Measurements from ENCODE around the gene TFRC. TPM values are rescaled to one million over a fixed set of nuclear protein-coding genes. Genes with fewer than 3 reads are reported as not detected.
A peak's percentile ranks its signal among the peaks of the same experiment; 100 is the strongest.
"Not testable (repeated sequence)": the region's sequence is repeated elsewhere in the genome, so short reads cannot be mapped to it uniquely, and the experiment has no call there.

Gene TFRC
- total RNA-seq, 2 experiments from 2014 or later = 234 to 239 TPM

DNA sequence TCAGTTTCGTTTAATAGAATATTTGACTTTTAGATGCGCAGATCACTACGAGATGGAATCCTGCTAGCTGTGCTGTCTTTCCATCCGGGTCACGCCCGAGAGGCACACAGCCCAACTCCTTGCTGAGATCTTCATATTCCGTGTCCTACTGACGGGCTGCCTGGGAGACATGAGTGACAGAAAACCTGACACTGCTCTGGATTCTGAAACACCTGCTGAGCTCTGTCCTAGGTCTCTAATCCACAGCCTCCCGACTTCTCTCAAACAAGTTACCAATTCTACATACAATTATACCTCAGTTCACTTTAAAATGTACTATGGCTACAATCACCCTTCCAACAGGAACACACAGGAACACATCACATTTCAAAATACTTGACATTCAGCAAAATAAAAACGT is 27.2 kb downstream of the TFRC start:
- CTCF ChIA-PET = interaction anchor here (0.8 to 1.3 kb wide), 2 partner anchors 11 to 18 kb away, joined by 3 to 4 read pairs; no protein-coding TSS in a partner anchor
- Mint-ChIP-seq H3K27me3 (no peaks in the 10 kb centered on the region), H3K27ac (no peak overlapping the region), H3K4me3 (no peak overlapping the region), H3K9me3 (no peaks in the 10 kb centered on the region), H3K36me3 (ENCODE audit: low read depth) (peaks cover 65% of the 10 kb centered on the region), H3K4me1 (no peaks in the 10 kb centered on the region)
- POLR2A ChIA-PET = no interaction called here
- DNase-seq = no peak

DNA sequence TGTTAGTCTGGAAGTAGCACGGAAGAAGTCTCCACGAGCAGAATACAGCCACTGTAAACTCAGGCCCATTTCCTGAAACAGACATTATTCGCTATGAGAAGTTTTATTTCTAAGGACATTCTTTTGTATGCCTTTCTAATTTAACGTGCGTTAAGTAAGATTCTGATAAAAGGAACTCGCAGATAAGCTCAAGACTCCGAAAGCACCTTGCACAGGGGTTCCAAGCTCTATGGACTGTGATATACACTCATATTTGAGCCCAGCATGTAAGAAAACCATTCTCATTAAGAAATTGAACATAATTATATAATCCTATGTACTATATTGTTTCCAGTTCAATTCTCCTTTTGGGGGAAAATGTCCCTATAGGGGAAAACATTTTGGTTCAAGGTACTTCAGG is 28.4 kb downstream of the TFRC start:
- Mint-ChIP-seq H3K27me3 (no peaks in the 10 kb centered on the region), H3K27ac (peak overlapping the region; percentile 46), H3K4me3 (no peak overlapping the region), H3K9me3 (no peaks in the 10 kb centered on the region), H3K4me1 (no peaks in the 10 kb centered on the region), H3K36me3 (ENCODE audit: low read depth) (peaks cover 69% of the 10 kb centered on the region)
- CTCF ChIA-PET = interaction anchor here (1.4 kb wide), 1 partner anchor 15 kb away, joined by 3 read pairs; no protein-coding TSS in a partner anchor
- DNase-seq = no peak
- POLR2A ChIA-PET = no interaction called here

DNA sequence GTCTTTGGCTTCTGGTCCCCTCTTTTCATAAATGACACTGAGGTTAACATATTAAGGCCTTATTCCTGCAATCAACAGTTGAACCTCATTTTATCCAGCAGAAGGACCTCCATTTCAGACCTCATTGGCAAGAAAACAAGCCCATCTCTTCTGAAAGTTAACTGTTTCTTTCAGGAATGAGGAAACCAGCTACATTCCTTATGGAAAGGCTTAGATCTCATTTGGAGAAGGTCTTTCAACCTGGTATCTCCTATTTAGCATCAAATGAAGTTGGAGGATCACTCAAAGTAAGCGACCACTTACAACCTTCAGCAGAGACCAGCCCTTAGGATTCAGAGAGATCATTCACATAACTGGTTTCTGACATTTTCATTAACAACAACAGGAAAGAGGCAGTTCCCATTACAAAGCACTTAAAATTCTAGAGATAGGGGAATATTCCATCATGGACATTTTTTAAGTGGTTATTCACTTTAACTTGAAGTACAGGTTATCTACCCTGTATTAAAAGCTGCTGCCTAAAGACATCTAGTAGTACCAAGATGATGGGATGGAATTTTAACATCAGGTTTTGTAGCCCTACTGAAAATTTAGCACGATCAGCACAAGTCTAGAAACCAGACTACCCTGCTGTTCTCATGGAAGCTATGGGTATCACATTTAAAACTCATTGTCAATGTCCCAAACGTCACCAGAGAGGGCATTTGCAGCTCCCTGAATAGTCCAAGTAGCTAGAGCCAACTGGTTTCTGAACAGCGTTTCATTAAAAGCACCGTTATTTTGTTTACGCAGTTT is 30.4 kb downstream of the TFRC start:
- CTCF ChIA-PET = interaction anchor here (0.6 to 4.4 kb wide), 8 partner anchors 11 to 397 kb away, joined by 3 to 25 read pairs (median 3); no protein-coding TSS in a partner anchor
- POLR2A ChIA-PET = no interaction called here
- H3K27ac Mint-ChIP-seq = peak overlapping the region; percentile 1
- H3K4me1 Mint-ChIP-seq = no peaks in the 10 kb centered on the region
- H3K9me3 Mint-ChIP-seq = no peaks in the 10 kb centered on the region
- H3K4me3 Mint-ChIP-seq = no peak overlapping the region
- no peaks in the 10 kb centered on the region for H3K27me3 Mint-ChIP-seq
- peaks cover 60% of the 10 kb centered on the region for H3K36me3 Mint-ChIP-seq (ENCODE audit: low read depth)
- no peak for DNase-seq

DNA sequence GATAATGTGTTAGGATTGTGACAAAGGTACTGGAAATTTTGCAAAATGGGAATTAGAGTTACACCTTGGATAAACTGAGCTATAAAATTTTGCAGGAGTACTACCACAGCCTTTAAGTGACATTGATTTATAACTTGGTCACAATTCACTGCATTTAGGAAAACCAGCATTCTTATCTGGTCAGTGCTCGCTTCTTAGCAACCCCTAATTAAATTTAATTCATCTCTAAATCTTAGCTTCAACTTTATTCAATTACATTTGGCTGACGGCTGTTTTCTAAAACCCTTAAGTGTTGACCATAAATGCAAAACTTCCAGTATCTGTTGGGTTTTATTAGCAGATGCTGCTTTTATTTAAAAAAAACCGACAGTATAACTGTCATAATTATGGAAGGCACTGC is 31.3 kb downstream of the TFRC start:
- H3K4me3 Mint-ChIP-seq = no peak overlapping the region
- no peak for DNase-seq
- no peak overlapping the region for H3K27ac Mint-ChIP-seq
- ChIA-PET CTCF (interaction anchor here (0.6 to 4.4 kb wide), 8 partner anchors 12 to 398 kb away, joined by 3 to 25 read pairs (median 3); no protein-coding TSS in a partner anchor), POLR2A (no interaction called here)
- H3K27me3 Mint-ChIP-seq = no peaks in the 10 kb centered on the region
- peaks cover 57% of the 10 kb centered on the region for H3K36me3 Mint-ChIP-seq (ENCODE audit: low read depth)
- H3K4me1 Mint-ChIP-seq = no peaks in the 10 kb centered on the region
- no peaks in the 10 kb centered on the region for H3K9me3 Mint-ChIP-seq

DNA sequence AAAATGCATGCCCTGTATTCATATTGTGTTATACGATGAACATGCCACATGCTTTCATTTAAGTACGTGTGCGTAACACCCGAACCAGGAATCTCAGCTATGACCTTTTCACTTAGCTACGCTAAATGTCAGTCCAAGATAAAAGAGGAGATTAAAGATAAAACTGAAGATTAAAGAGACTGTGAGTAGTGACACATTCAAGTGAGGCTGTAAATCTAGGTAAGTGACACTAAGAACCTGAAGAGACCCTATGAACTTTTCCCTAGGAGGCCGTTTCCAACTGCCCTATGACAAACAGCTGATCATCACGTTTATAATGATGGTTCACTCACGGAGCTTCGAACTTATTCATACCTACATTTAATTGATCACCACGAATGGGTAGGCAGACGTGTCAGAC is 32.2 kb downstream of the TFRC start:
- no peak overlapping the region for H3K27ac Mint-ChIP-seq
- no peaks in the 10 kb centered on the region for H3K4me1 Mint-ChIP-seq
- no peak for DNase-seq
- peaks cover 47% of the 10 kb centered on the region for H3K36me3 Mint-ChIP-seq (ENCODE audit: low read depth)
- ChIA-PET CTCF (interaction anchor here (0.5 to 4.4 kb wide), 8 partner anchors 13 to 392 kb away, joined by 3 to 25 read pairs (median 3); no protein-coding TSS in a partner anchor), POLR2A (no interaction called here)
- H3K9me3 Mint-ChIP-seq = no peaks in the 10 kb centered on the region
- H3K27me3 Mint-ChIP-seq = no peaks in the 10 kb centered on the region
- no peak overlapping the region for H3K4me3 Mint-ChIP-seq

DNA sequence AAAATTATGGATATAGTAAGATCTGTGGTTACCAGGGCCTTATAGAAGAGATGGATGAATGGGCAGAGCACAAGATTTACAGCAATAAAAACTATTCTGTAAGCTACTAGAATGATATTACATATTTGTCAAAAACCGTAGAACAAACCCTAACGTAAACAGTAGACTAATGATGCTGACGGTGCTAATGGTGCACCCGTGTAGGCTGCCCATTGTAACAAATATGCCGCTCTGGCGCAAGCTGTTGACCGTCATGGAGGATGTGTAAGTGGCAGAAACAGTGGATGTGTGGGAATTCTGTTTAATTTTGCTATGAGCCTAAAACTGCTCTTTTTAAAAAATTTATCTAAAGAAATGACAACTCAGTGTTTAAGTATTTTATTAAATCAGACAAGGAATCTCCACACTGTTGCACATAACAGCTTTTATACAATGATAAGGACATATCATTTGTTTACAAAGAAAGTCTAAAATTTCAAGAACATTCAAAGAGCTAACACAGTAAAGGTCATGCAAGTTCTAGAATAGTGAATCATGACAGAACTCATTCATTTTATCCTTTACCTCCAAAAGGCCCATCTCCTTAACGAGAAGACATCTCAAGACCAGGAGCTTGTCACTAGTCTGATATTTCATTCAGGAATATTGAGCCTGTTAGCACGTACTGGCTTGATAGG is 32.8 kb downstream of the TFRC start:
- CTCF ChIA-PET = interaction anchor here (0.6 to 4.4 kb wide), 9 partner anchors 9 to 480 kb away, joined by 3 to 25 read pairs (median 3); no protein-coding TSS in a partner anchor
- POLR2A ChIA-PET = no interaction called here
- Mint-ChIP-seq H3K27ac (no peak overlapping the region), H3K27me3 (no peaks in the 10 kb centered on the region), H3K9me3 (no peaks in the 10 kb centered on the region), H3K4me1 (no peaks in the 10 kb centered on the region), H3K36me3 (ENCODE audit: low read depth) (peaks cover 45% of the 10 kb centered on the region), H3K4me3 (no peak overlapping the region)
- no peak for DNase-seq

DNA sequence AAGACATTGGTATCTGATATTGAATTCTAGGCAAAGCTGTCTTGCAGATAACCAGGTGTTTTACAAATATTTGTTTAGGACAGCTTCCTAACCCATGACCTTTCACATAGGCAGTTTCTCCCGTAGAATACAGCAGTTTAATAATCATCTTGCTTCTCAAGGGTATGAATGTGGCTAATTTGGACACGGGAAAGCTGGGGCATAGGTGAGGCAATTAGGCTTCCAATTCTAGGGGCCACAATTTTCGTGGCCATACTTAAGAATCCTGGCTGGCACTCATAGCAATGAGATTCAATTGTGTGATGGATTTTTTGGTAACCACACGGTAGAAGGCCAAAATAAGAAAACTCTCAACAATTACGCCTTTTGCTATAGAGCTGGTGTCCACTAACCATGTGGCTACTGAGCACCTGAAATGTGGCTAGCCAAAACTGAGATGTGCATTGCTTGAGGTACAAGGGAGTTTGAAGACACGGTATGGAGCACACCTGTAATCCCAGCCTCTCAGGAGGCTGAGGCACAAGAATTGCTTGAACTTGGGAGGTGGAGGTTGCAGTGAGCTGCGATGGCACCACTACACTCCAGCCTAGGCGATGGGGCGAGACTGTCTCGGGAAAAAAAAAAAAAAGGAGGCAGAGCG is 34.4 kb downstream of the TFRC start:
- ChIA-PET POLR2A (interaction anchor here (0.9 kb wide), 1 partner anchor 25 kb away, joined by 4 read pairs; no protein-coding TSS in a partner anchor), CTCF (interaction anchor here (1.0 to 4.4 kb wide), 4 partner anchors 10 to 481 kb away, joined by 3 to 25 read pairs (median 3); no protein-coding TSS in a partner anchor)
- Mint-ChIP-seq H3K27me3 (no peaks in the 10 kb centered on the region), H3K36me3 (ENCODE audit: low read depth) (peaks cover 39% of the 10 kb centered on the region), H3K4me1 (no peaks in the 10 kb centered on the region), H3K9me3 (no peaks in the 10 kb centered on the region), H3K27ac (no peak overlapping the region), H3K4me3 (no peak overlapping the region)
- no peak for DNase-seq

DNA sequence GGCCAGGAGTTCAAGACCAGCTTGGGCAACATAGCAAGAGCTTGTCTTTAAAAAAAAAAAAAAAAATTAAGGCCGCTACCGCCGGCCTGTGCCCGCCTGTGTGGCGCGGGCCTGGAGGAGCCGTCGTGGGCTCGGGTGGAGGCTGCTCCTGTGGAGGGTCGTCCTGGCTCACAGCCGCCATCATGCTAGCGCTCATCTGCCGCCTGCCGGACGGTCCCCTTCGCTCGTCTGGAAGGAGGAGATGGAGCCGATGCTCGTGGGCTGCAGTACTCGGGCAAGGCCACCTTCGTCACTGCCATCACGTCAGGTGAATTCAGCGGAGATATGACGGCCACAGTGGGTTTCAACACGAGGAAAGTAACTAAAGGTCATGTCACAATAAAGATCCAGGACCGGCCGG is 37.4 kb downstream of the TFRC start:
- H3K9me3 Mint-ChIP-seq = peaks cover 7% of the 10 kb centered on the region
- no peaks in the 10 kb centered on the region for H3K27me3 Mint-ChIP-seq
- DNase-seq = no peak
- H3K4me3 Mint-ChIP-seq = no peak overlapping the region
- POLR2A ChIA-PET = no interaction called here
- H3K36me3 Mint-ChIP-seq (ENCODE audit: low read depth) = peaks cover 24% of the 10 kb centered on the region
- CTCF ChIA-PET = interaction anchor here (1.5 kb wide), 1 partner anchor 13 kb away, joined by 3 read pairs; no protein-coding TSS in a partner anchor
- no peak overlapping the region for H3K27ac Mint-ChIP-seq
- H3K4me1 Mint-ChIP-seq = no peaks in the 10 kb centered on the region

DNA sequence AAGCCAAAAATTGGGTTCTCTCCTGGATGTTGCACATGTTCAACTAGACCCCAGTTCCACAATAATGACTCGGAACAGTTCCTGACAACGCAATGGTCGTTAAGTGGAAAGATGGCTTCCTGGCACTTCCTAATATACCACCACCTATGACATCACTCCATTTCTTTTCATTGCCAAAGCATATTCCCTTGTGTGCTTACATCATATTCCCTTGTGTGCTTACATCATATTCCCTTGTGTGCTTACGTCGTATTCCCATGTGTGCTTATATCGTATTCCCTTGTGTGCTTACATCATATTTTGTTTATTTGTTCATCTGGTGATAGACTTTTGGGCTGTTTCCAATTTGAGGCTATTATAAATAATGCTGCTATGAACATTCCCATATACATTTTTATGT is 39.2 kb downstream of the TFRC start:
- no peaks in the 10 kb centered on the region for H3K27me3 Mint-ChIP-seq
- no peak for DNase-seq
- H3K36me3 Mint-ChIP-seq (ENCODE audit: low read depth) = peaks cover 14% of the 10 kb centered on the region
- H3K4me1 Mint-ChIP-seq = peaks cover 2% of the 10 kb centered on the region
- ChIA-PET CTCF (no interaction called here), POLR2A (no interaction called here)
- no peak overlapping the region for H3K4me3 Mint-ChIP-seq
- H3K9me3 Mint-ChIP-seq = peaks cover 7% of the 10 kb centered on the region
- no peak overlapping the region for H3K27ac Mint-ChIP-seq

DNA sequence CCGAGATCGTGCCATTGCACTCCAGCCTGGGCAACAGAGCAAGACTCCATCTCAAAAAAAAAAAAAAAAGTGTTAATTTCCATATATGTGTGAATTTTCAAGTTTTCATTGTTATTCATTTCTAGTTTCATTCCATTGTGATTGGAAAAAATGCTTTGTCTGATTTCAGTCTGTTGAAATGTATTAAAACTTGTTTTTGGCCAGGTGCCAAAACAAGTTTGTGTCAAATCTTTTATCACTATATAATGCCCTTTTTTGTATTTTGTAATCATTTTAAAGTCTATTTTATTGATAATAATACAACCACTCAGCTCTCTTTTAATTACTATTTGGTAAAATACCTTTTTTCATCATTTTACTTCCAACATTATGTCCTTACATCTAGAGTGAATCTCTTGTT is 42.5 kb downstream of the TFRC start:
- DNase-seq = no peak
- peaks cover 2% of the 10 kb centered on the region for H3K27me3 Mint-ChIP-seq
- H3K4me1 Mint-ChIP-seq = peaks cover 2% of the 10 kb centered on the region
- H3K36me3 Mint-ChIP-seq (ENCODE audit: low read depth) = peaks cover 6% of the 10 kb centered on the region
- ChIA-PET POLR2A (no interaction called here), CTCF (interaction anchor here (1.4 kb wide), 1 partner anchor 9 kb away, joined by 3 read pairs; no protein-coding TSS in a partner anchor)
- no peak overlapping the region for H3K27ac Mint-ChIP-seq
- H3K4me3 Mint-ChIP-seq = no peak overlapping the region
- H3K9me3 Mint-ChIP-seq = peaks cover 12% of the 10 kb centered on the region

DNA sequence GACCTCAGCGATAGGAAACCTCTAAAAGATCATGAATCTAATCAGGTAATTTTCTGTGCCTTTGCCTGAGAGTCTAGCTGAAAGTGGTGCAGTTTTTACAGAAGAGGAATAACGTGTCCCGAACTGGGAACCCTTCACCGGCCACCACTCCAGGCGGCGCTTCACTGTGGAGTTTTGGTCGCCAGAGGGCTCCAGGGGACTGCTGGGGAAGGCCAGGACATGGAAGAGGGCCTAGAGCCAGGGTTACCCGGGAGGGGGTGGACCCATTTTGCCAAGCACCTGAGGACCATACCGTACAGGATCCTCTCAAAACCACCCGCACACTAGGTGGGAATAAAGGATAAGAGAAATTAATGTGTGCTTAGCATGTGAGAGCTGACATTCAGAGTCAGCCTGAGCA is 55.8 kb downstream of the TFRC start:
- H3K4me3 Mint-ChIP-seq; H3K4me1 Mint-ChIP-seq; H3K36me3 Mint-ChIP-seq (ENCODE audit: low read depth); H3K27ac Mint-ChIP-seq; DNase-seq; POLR2A ChIA-PET; H3K9me3 Mint-ChIP-seq: not testable (repeated sequence)
- CTCF ChIA-PET = interaction anchor here (0.8 kb wide), 1 partner anchor 10 kb away, joined by 3 read pairs; no protein-coding TSS in a partner anchor
- peaks cover 19% of the 10 kb centered on the region for H3K27me3 Mint-ChIP-seq

DNA sequence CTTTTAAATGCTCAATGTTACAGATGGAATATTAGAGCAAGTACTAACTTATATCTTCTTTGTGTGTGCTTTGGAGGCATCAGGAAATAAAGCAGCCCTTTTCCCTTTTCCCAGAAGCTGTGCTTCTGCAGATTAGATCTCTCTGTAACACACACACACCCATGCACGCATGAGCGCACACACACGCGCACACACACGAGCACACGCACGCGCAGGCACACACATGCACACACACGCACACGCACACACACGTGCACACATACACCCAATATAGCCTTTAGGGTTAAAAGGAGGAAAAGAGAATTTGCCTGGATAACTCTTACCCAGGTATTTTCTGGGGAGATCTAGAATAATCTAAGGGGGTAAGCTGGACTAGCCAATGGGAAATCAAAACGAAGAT is 56.9 kb downstream of the TFRC start:
- Mint-ChIP-seq H3K9me3 (no peaks in the 10 kb centered on the region), H3K36me3 (ENCODE audit: low read depth) (no peaks in the 10 kb centered on the region), H3K27ac (no peak overlapping the region), H3K27me3 (peaks cover 17% of the 10 kb centered on the region), H3K4me3 (no peak overlapping the region), H3K4me1 (no peaks in the 10 kb centered on the region)
- CTCF ChIA-PET = interaction anchor here (0.5 to 1.0 kb wide), 3 partner anchors 16 to 48 kb away, joined by 3 read pairs; no protein-coding TSS in a partner anchor
- POLR2A ChIA-PET = no interaction called here
- DNase-seq = no peak

DNA sequence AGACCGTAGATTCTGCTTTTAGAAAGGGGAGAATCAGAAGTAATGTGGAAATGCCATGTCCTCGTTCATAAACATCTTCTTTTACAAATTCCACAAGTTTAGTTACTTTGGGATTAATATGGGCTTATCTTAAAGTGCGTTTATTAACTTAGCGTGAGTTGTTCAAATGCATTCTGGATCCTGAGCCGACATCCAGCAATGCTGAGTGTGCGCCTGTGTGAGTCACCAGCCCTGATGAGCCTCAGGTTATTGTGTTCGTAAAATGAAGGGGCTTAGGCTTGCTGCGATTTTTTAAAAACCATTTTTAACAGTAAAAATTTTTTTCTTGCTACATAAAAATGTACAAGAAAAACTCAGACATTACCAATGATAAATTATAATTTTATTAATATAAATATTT is 57.9 kb downstream of the TFRC start:
- ChIA-PET POLR2A (no interaction called here), CTCF (no interaction called here)
- H3K9me3 Mint-ChIP-seq = no peaks in the 10 kb centered on the region
- H3K27me3 Mint-ChIP-seq = peaks cover 17% of the 10 kb centered on the region
- DNase-seq = no peak
- H3K4me3 Mint-ChIP-seq = no peak overlapping the region
- H3K27ac Mint-ChIP-seq = no peak overlapping the region
- no peaks in the 10 kb centered on the region for H3K4me1 Mint-ChIP-seq
- no peaks in the 10 kb centered on the region for H3K36me3 Mint-ChIP-seq (ENCODE audit: low read depth)

All from activated CD4-positive, alpha-beta T cell treated with anti-CD3 and anti-CD28 coated beads, Interleukin-2, amount 10 ng/mL, durations not matched to agents 7 days and 5 days (primary cell).